Common myeloid progenitor, CD34-positive (primary cell): ENCODE data around the gene TRIM62.
A peak's percentile ranks its signal among the peaks of the same experiment; 100 is the strongest.
"Not testable (repeated sequence)": the region's sequence is repeated elsewhere in the genome, so short reads cannot be mapped to it uniquely, and the experiment has no call there.

Source experiments
- CTCF ChIA-PET: fragments of 350-600 bp; sonication (Branson Sonifier 250); formaldehyde crosslinking; loops from one replicate; lab custom pipeline; 2021; ENCODE audit warnings: antibody characterized with exemption; lab: Charles Lee
- POLR2A ChIA-PET: fragments of 350-600 bp; sonication (Branson Sonifier 250); formaldehyde crosslinking; loops from one replicate; lab custom pipeline; 2021; ENCODE audit warnings: antibody characterized with exemption; lab: Charles Lee
- DNase-seq, 3 donors: peaks; one replicate each; pipeline versions ENCODE4 v3.0.0 to v3.0.0-alpha.2; 2013
- H3K27ac ChIP-seq, 2 experiments: 1 replicate in 1 of 2; 2 replicates in 1 of 2; pipeline ENCODE4 v1.7.0; 2013; ENCODE audit warnings: inconsistent platforms in 2 of 2, low read length in 2 of 2, mild to moderate bottlenecking in 2 of 2, low read depth in 1 of 2, moderate library complexity in 1 of 2; ENCODE audit not compliant: severe bottlenecking in 2 of 2, insufficient read depth in 1 of 2, poor library complexity in 1 of 2
- H3K27me3 ChIP-seq, 5 experiments: replicated peaks in 2 of 5; 1 replicate in 3 of 5; 2 replicates in 2 of 5; pipeline versions ENCODE4 v1.6.1 to v1.7.0; 2013; ENCODE audit warnings: low read length in 4 of 5, mild to moderate bottlenecking in 2 of 5, moderate library complexity in 2 of 5, inconsistent platforms in 1 of 5; ENCODE audit not compliant: insufficient read depth in 5 of 5, control insufficient read depth in 4 of 5
- H3K36me3 ChIP-seq, 4 experiments: 1 replicate in 2 of 4; 2 replicates in 2 of 4; pipeline versions ENCODE4 v1.6.1 to v1.7.0; 2013; ENCODE audit warnings: low read length in 3 of 4, control low read depth in 1 of 4, mild to moderate bottlenecking in 1 of 4; ENCODE audit not compliant: control insufficient read depth in 4 of 4, insufficient read depth in 4 of 4
- H3K4me1 ChIP-seq, 4 experiments: 1 replicate in 3 of 4; 2 replicates in 1 of 4; pipeline versions ENCODE4 v1.6.1 to v1.7.1; 2013; ENCODE audit warnings: low read length in 3 of 4, mild to moderate bottlenecking in 3 of 4, control low read depth in 1 of 4, inconsistent platforms in 1 of 4, moderate library complexity in 1 of 4; ENCODE audit not compliant: control insufficient read depth in 4 of 4, insufficient read depth in 4 of 4; ENCODE audit errors: control extremely low read depth in 1 of 4
- H3K4me3 ChIP-seq, 7 experiments: 1 replicate in 4 of 7; 2 replicates in 3 of 7; pipeline versions ENCODE4 v1.5.1 to v1.7.0; 2013; ENCODE audit warnings: mild to moderate bottlenecking in 7 of 7, low read length in 6 of 7, moderate library complexity in 6 of 7, inconsistent platforms in 2 of 7, low read depth in 2 of 7, control low read depth in 1 of 7; ENCODE audit not compliant: insufficient read depth in 4 of 7, control insufficient read depth in 1 of 7; ENCODE audit errors: extremely low read depth in 1 of 7
- H3K9me3 ChIP-seq, 5 experiments: 1 replicate in 4 of 5; 2 replicates in 1 of 5; pipeline versions ENCODE4 v1.6.1 to v1.7.1; 2013; ENCODE audit warnings: low read length in 4 of 5, mild to moderate bottlenecking in 2 of 5, inconsistent platforms in 1 of 5, low read depth in 1 of 5, moderate library complexity in 1 of 5; ENCODE audit not compliant: control insufficient read depth in 4 of 5, insufficient read depth in 2 of 5; ENCODE audit errors: control extremely low read depth in 1 of 5
- WGBS: methylation state at CpG from one replicate; pipeline ENCODE4 v1.1.5; 2013; ENCODE audit not compliant: insufficient coverage; 5-methylcytosine and 5-hydroxymethylcytosine counted together

Gene TRIM62

DNA sequence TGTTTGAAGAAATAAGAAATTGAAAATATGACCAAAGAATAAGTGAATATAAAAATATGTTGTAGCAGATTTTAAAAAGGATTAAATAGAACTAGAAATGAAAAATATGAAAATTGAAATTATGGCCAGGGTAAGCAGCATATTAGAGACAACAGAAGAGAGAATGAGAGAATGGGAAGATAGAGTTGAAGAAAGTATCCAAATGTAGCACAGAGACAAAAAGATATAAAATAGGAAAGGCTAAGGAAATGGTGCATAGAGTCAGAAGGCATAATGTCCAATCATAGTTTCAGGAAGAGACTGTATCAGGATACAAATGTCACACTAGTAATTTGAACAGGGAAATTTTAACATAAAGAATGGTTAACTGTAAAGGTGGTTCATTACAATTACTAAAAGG lies 71.4 kb downstream of the TRIM62 start:
- no peaks in the 10 kb centered on the region for H3K4me1 ChIP-seq
- ChIA-PET CTCF (interaction anchor here (1.1 to 2.2 kb wide), 4 partner anchors 10 to 256 kb away, joined by 3 to 8 read pairs (median 4); no protein-coding TSS in a partner anchor), POLR2A (no interaction called here)
- peaks cover 0 to 15% (median 4%) of the 10 kb centered on the region in 5 experiments for H3K9me3 ChIP-seq
- no peaks in the 10 kb centered on the region for H3K27me3 ChIP-seq
- no peak for DNase-seq
- H3K36me3 ChIP-seq, result no peaks in the 10 kb centered on the region
- no peak overlapping the region for H3K27ac ChIP-seq
- H3K4me3 ChIP-seq, result no peak overlapping the region

DNA sequence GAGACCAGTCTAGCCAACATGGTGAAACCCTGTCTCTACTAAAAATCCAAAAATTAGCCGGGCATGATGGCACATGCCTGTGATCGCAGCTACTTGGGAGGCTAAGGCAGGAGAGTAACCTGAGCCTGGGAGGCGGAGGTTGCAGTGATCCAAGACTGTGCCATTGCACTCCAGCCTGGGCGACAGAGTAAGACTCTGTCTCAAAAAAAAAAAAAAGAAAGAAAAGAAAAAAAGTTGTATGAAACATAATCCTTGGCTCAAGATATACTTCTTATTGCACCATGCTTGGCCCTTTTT lies 81.8 kb downstream of the TRIM62 start:
- CTCF ChIA-PET, result interaction anchor here (1.1 to 1.5 kb wide), 5 partner anchors 10 to 195 kb away, joined by 3 to 8 read pairs (median 4); no protein-coding TSS in a partner anchor
- Histone ChIP-seq H3K4me3 (peak overlapping the region in 3 of 7 experiments; percentile 22 to 39 (median 26)), H3K4me1 (peaks cover 9 to 66% (median 55%) of the 10 kb centered on the region in 4 experiments)
- DNase-seq, H3K27me3 ChIP-seq, H3K36me3 ChIP-seq, H3K27ac ChIP-seq, H3K9me3 ChIP-seq, POLR2A ChIA-PET: not testable (repeated sequence)
- WGBS, result 100% methylated on average over 3 of the region's 4 CpGs

DNA sequence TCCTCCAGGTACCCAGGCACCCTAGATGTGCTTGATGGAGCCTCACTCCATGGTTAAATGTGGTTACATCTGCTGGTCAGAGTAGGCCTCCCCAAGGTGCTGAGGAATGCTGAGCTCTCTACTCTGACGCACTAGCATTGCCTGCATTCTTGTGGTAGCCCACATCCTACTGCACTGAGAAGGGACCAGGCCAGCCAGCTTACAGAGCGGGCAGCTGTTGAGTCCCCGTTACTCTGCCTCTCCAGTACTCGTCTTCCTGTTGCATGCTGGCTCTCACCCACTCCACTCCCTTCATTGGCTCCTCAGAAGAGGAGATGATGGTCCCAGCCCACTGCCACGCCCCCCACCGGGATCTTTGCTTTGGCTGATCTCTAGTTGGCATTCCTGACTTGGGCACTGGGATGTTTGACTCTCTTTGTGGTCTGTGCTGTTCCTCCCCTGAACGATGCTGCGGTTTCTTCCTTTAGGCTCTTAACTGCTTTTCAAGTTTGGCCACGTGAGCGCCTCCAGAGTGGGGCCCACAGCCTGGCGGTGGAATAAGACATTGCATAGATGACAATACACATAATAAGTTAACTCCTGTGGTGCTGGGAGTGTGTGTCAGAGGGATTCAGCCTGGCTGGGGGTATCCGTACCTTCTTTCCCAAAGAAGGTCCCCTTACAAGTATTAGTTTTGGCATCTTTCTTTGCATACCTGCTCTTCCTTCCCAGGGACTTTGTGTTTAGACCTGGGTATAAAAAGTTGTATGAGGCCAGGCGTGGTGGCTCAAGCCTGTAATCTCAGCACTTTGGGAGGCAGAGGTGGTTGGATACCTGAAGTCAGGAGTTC lies 82.3 kb downstream of the TRIM62 start:
- ChIA-PET CTCF (interaction anchor here (0.6 to 2.0 kb wide), 6 partner anchors 11 to 652 kb away, joined by 3 to 9 read pairs (median 4); no protein-coding TSS in a partner anchor), POLR2A (interaction anchor here (0.8 kb wide), 1 partner anchor 81 kb away, joined by 3 read pairs; no protein-coding TSS in a partner anchor)
- no peaks in the 10 kb centered on the region for H3K9me3 ChIP-seq
- peak overlapping the region in 1 of 2 experiments; percentile 59 for H3K27ac ChIP-seq
- DNase-seq, result peak; percentile 96 to 99 (median 98)
- WGBS, result 20% methylated on average over 5 of the region's 13 CpGs
- H3K4me1 ChIP-seq, result peaks cover 9 to 72% (median 58%) of the 10 kb centered on the region in 4 experiments
- peak overlapping the region in 4 of 7 experiments; percentile 22 to 52 (median 32) for H3K4me3 ChIP-seq
- no peaks in the 10 kb centered on the region for H3K36me3 ChIP-seq
- no peaks in the 10 kb centered on the region for H3K27me3 ChIP-seq

DNA sequence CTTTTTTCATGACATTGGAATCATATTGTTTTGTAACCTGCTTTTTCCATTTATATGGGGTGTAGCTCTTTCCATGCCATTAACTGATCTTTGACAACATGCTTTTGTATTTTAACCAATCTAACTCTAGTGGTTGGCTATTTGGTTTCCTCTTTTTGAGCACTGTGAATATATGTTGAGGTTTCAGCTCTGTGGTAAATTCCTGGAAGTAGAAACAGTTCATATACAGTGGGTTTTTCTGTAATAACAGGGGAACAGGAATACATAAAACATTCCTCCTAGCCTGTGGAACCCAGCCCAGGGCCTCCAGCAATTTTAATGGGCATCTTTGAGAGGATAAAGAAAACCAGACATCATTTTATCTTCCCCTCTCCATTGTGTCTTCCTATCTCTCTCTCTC lies 83.5 kb downstream of the TRIM62 start:
- ChIA-PET CTCF (interaction anchor here (0.6 to 3.1 kb wide), 6 partner anchors 10 to 336 kb away, joined by 3 to 10 read pairs (median 6); no protein-coding TSS in a partner anchor), POLR2A (interaction anchor here (0.8 kb wide), 1 partner anchor 29 kb away, joined by 3 read pairs; no protein-coding TSS in a partner anchor)
- Histone ChIP-seq H3K4me3 (peak overlapping the region in 4 of 7 experiments; percentile 4 to 52 (median 26)), H3K27me3 (no peaks in the 10 kb centered on the region), H3K36me3 (no peaks in the 10 kb centered on the region), H3K27ac (peak overlapping the region in 1 of 2 experiments; percentile 59), H3K9me3 (no peaks in the 10 kb centered on the region), H3K4me1 (peaks cover 9 to 72% (median 58%) of the 10 kb centered on the region in 4 experiments)
- peak; percentile 55 to 81 (median 75) for DNase-seq

GRCh38 chr1:33097762-33098161 lies 84.1 kb downstream of the TRIM62 start:
- ChIA-PET POLR2A (interaction anchor here (0.8 kb wide), 1 partner anchor 29 kb away, joined by 3 read pairs; no protein-coding TSS in a partner anchor), CTCF (interaction anchor here (0.7 to 3.1 kb wide), 5 partner anchors 10 to 30 kb away, joined by 3 to 10 read pairs (median 6); no protein-coding TSS in a partner anchor)
- Histone ChIP-seq H3K27me3 (no peaks in the 10 kb centered on the region), H3K27ac (no peak overlapping the region), H3K4me1 (peaks cover 9 to 77% (median 58%) of the 10 kb centered on the region in 4 experiments), H3K4me3 (peak overlapping the region in 2 of 7 experiments; percentile 9 to 30), H3K9me3 (no peaks in the 10 kb centered on the region), H3K36me3 (no peaks in the 10 kb centered on the region)
- DNase-seq, result peak in 1 of 3 donors; percentile 13
- WGBS, result no CpG with 5 or more reads among the region's 4 CpGs

- POLR2A ChIA-PET, result no interaction called here
- H3K36me3 ChIP-seq, result no peaks in the 10 kb centered on the region
- H3K4me1 ChIP-seq, result peaks cover 9 to 74% (median 58%) of the 10 kb centered on the region in 4 experiments
- peak in 1 of 3 donors; percentile 16 for DNase-seq
- CTCF ChIA-PET, result interaction anchor here (2.0 to 4.9 kb wide), 3 partner anchors 9 to 16 kb away, joined by 5 to 44 read pairs (median 10); partner anchors contain the start of gene AZIN2
- 83% methylated on average over 1 of the region's 3 CpGs for WGBS
- H3K27ac ChIP-seq, result no peak overlapping the region
- H3K4me3 ChIP-seq, result no peak overlapping the region
- H3K9me3 ChIP-seq, result no peaks in the 10 kb centered on the region
- no peaks in the 10 kb centered on the region for H3K27me3 ChIP-seq
Observed at GRCh38 chr1:33097137-33097611, 84.7 kb downstream of the TRIM62 start.
